Hepatocyte (in vitro differentiated cells): ENCODE data around the gene LRRC61. TPM values are rescaled to one million over a fixed set of nuclear protein-coding genes. Genes with fewer than 3 reads are reported as not detected.

Experiments
- DNase-seq: peaks from one replicate; pipeline ENCODE4 v3.0.0-alpha.2; 2016; ENCODE audit warnings: low spot score
- H2AFZ ChIP-seq: fragments of 200-600 bp; sonication (generic); 2 replicates; pipeline ENCODE4 v1.6.0; 2016; ENCODE audit warnings: antibody characterized with exemption, mild to moderate bottlenecking
- H3K27ac ChIP-seq: fragments of 200-600 bp; sonication (generic); 2 replicates; pipeline ENCODE4 v1.5.1; 2016; ENCODE audit warnings: mild to moderate bottlenecking
- H3K27me3 ChIP-seq: fragments of 200-600 bp; sonication (generic); 2 replicates; pipeline ENCODE4 v1.6.1; 2016
- H3K36me3 ChIP-seq: fragments of 200-600 bp; sonication (generic); replicated peaks from 2 replicates; pipeline ENCODE4 v1.5.1; 2016; ENCODE audit warnings: low read depth; ENCODE audit not compliant: insufficient read depth
- H3K4me1 ChIP-seq: fragments of 200-600 bp; sonication (generic); 2 replicates; pipeline ENCODE4 v1.5.1; 2016; ENCODE audit warnings: mild to moderate bottlenecking, moderate library complexity; ENCODE audit not compliant: insufficient read depth
- H3K4me2 ChIP-seq: fragments of 200-600 bp; sonication (generic); 2 replicates; pipeline ENCODE4 v1.6.0; 2016
- H3K4me3 ChIP-seq: fragments of 200-600 bp; sonication (generic); 2 replicates; pipeline ENCODE4 v1.5.1; 2016; ENCODE audit warnings: mild to moderate bottlenecking
- H3K79me2 ChIP-seq: fragments of 200-600 bp; sonication (generic); 2 replicates; pipeline ENCODE4 v1.6.0; 2017; ENCODE audit warnings: mild to moderate bottlenecking
- H3K9me2 ChIP-seq: fragments of 200-600 bp; sonication (generic); replicated peaks from 2 replicates; pipeline ENCODE4 v1.6.0; 2017; ENCODE audit warnings: mild to moderate bottlenecking; ENCODE audit not compliant: insufficient read depth
- H3K9me3 ChIP-seq: fragments of 200-600 bp; sonication (generic); 2 replicates; pipeline ENCODE4 v1.5.1; 2016; ENCODE audit warnings: low read depth, mild to moderate bottlenecking
- H4K20me1 ChIP-seq: fragments of 200-600 bp; sonication (generic); 2 replicates; pipeline ENCODE4 v1.6.0; 2016; ENCODE audit warnings: mild to moderate bottlenecking; ENCODE audit not compliant: insufficient read depth, poor library complexity, severe bottlenecking
- CTCF ChIP-seq: fragments of 200-600 bp; sonication (generic); IDR thresholded peaks from 2 replicates; pipeline ENCODE4 v1.5.1; 2016; ENCODE audit warnings: antibody characterized with exemption, mild to moderate bottlenecking; ENCODE audit not compliant: poor library complexity
- EZH2 ChIP-seq: fragments of 200-600 bp; sonication (generic); IDR thresholded peaks from 2 replicates; pipeline ENCODE4 v1.6.1; 2016; ENCODE audit warnings: antibody characterized with exemption, mild to moderate bottlenecking, borderline replicate concordance
- EZH2phosphoT487 ChIP-seq: fragments of 200-600 bp; sonication (generic); IDR thresholded peaks from one replicate; pipeline ENCODE4 v1.6.1; 2018; ENCODE audit warnings: antibody characterized with exemption, mild to moderate bottlenecking, low read depth, moderate library complexity; ENCODE audit not compliant: unreplicated experiment, severe bottlenecking
- WGBS: methylation state at CpG from one replicate; pipeline ENCODE4 v1.1.6; 2016; ENCODE audit warnings: low lambda C conversion rate; ENCODE audit errors: missing lambda C conversion rate; 5-methylcytosine and 5-hydroxymethylcytosine counted together
- polyA plus RNA-seq: library from polyadenylated mRNA; unstranded; fragments of >200 nt; fragmentation: Nextera tagmentation; extraction: Ambion mirVana; gene quantifications from 2 replicates; pipeline ENCODE4 v1.2.1, GENCODE V29; 2016
- total RNA-seq: library from RNA; depleted of rRNA; stranded (reverse); fragments of >200 nt; gene quantifications from 2 replicates; pipeline ENCODE4 v1.2.3, GENCODE V29; 2014

The LRRC61 gene
- total and polyA plus RNA-seq, 2 experiments from 2014 or later: 23.4 to 38.7 TPM

GRCh38 chr7:150336746-150337145 lies 13.6 kb downstream of the LRRC61 start:
- no peak overlapping the region for H2AFZ ChIP-seq
- WGBS: 98% methylated on average over 14 of the region's 14 CpGs
- no peaks in the 10 kb centered on the region for H3K9me2 ChIP-seq
- H3K4me3 ChIP-seq: no peak overlapping the region
- H4K20me1 ChIP-seq: no peaks in the 10 kb centered on the region
- peaks cover 26% of the 10 kb centered on the region for H3K4me1 ChIP-seq
- H3K36me3 ChIP-seq: no peaks in the 10 kb centered on the region
- no peak overlapping the region for H3K27ac ChIP-seq
- no peaks in the 10 kb centered on the region for H3K79me2 ChIP-seq
- H3K4me2 ChIP-seq: no peak overlapping the region
- no peak for TF ChIP-seq EZH2
- TF ChIP-seq EZH2phosphoT487: no peak
- TF ChIP-seq CTCF: no peak
- no peak for DNase-seq
- H3K27me3 ChIP-seq: peaks cover 8% of the 10 kb centered on the region
- no peaks in the 10 kb centered on the region for H3K9me3 ChIP-seq

- Histone ChIP-seq H3K4me3 (no peak overlapping the region), H3K79me2 (no peaks in the 10 kb centered on the region), H3K9me2 (no peaks in the 10 kb centered on the region), H3K4me2 (no peak overlapping the region), H2AFZ (no peak overlapping the region), H3K4me1 (peaks cover 26% of the 10 kb centered on the region), H4K20me1 (no peaks in the 10 kb centered on the region), H3K27me3 (peaks cover 13% of the 10 kb centered on the region), H3K9me3 (no peaks in the 10 kb centered on the region), H3K36me3 (no peaks in the 10 kb centered on the region), H3K27ac (no peak overlapping the region)
- WGBS: 96% methylated on average over 15 of the region's 18 CpGs
- TF ChIP-seq EZH2 (no peak), EZH2phosphoT487 (no peak), CTCF (no peak)
- no peak for DNase-seq
These were observed 14.0 kb downstream of the LRRC61 start for GRCh38 chr7:150337179-150337578.

- no peak overlapping the region for H3K4me3 ChIP-seq
- TF ChIP-seq EZH2phosphoT487 (no peak), EZH2 (no peak), CTCF (no peak)
- H2AFZ ChIP-seq: no peak overlapping the region
- no peak overlapping the region for H3K27ac ChIP-seq
- WGBS: 88% methylated on average over 6 of the region's 6 CpGs
- no peak overlapping the region for H3K4me2 ChIP-seq
- H3K36me3 ChIP-seq: no peaks in the 10 kb centered on the region
- H3K9me3 ChIP-seq: no peaks in the 10 kb centered on the region
- H3K9me2 ChIP-seq: no peaks in the 10 kb centered on the region
- H3K4me1 ChIP-seq: peaks cover 26% of the 10 kb centered on the region
- no peaks in the 10 kb centered on the region for H4K20me1 ChIP-seq
- H3K27me3 ChIP-seq: peaks cover 18% of the 10 kb centered on the region
- no peak for DNase-seq
- no peaks in the 10 kb centered on the region for H3K79me2 ChIP-seq
These were observed 14.5 kb downstream of the LRRC61 start for GRCh38 chr7:150337659-150338081.
